Measurements from ENCODE around the gene MIX23. TPM values are rescaled to one million over a fixed set of nuclear protein-coding genes. Genes with fewer than 3 reads are reported as not detected.

Gene MIX23
- polyA plus RNA-seq, 1 of the 3 experiments (the other 2 are of a cell fraction), result 11.2 TPM

DNA sequence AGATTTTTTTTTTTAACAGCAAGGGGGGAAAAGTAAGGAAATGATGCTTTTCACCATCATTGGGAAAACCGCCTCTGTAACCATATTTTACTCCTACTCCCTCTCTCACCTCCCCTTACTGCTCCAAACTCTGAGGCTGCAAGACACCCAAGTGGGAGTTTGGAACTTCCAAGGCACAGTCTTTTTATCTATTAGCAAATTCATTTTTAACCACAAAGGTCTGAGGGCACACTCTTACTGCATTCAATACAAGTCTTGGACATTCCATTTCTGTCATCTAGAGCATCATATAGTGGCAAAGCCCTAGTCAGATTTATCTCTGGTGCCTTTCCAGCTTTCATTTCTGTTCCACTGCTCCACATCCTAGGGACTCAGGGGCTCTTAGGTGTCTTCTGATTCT lies 14.2 kb upstream of the MIX23 start (continued):
- TF ChIP-seq TEAD4 (IDR thresholded peaks at IDR 0.05; ENCODE audit: borderline replicate concordance, insufficient read depth) (no peak), RFX5 (IDR thresholded peaks at IDR 0.05; ENCODE audit: low read length) (no peak), MEF2A (IDR thresholded peaks at IDR 0.05; ENCODE audit: borderline replicate concordance, low read depth) (no peak)
- TF ChIP-seq, protein P1, sequence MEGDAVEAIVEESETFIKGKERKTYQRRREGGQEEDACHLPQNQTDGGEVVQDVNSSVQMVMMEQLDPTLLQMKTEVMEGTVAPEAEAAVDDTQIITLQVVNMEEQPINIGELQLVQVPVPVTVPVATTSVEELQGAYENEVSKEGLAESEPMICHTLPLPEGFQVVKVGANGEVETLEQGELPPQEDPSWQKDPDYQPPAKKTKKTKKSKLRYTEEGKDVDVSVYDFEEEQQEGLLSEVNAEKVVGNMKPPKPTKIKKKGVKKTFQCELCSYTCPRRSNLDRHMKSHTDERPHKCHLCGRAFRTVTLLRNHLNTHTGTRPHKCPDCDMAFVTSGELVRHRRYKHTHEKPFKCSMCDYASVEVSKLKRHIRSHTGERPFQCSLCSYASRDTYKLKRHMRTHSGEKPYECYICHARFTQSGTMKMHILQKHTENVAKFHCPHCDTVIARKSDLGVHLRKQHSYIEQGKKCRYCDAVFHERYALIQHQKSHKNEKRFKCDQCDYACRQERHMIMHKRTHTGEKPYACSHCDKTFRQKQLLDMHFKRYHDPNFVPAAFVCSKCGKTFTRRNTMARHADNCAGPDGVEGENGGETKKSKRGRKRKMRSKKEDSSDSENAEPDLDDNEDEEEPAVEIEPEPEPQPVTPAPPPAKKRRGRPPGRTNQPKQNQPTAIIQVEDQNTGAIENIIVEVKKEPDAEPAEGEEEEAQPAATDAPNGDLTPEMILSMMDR (IDR thresholded peaks at IDR 0.05), result no peak

DNA sequence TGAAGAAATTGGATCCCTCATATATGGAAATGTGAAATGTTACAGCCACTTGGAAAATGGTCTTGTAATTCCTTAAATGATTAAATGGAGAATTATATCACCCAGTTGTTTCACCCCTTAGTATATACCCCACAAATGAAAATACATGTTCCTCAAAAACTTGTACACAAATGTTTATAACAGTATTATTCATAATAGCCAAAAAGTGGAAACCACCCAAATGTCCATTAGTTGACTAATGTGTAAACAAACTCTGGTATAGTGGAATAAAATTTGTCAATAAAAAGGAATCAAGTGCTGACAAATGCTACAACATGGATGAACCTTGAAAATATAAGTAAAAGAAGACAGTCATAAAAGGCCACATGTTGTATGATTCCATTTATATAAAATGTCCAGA lies 13.5 kb upstream of the MIX23 start:
- Histone ChIP-seq H3K4me1 (ENCODE audit: control insufficient read depth in 1 of 2, insufficient read depth in 2 of 2, low read depth in 1 of 2, low read length in 1 of 2) (peaks cover 2 to 19% of the 10 kb centered on the region in 2 experiments; a peak in 3 of 4 replicates), H3K79me2 (ENCODE audit: insufficient read depth) (no peaks in the 10 kb centered on the region), H3K36me3 (replicated peaks in 1 of 2; ENCODE audit: control insufficient read depth in 1 of 2, insufficient read depth in 2 of 2, low read length in 1 of 2) (no peaks in the 10 kb centered on the region), H3K9me3 (no peaks in the 10 kb centered on the region), H3K27ac (ENCODE audit: low read depth in 2 of 2, low read length in 1 of 2) (no peak overlapping the region), H4K20me1 (ENCODE audit: insufficient read depth) (no peaks in the 10 kb centered on the region), H3K27me3 (ENCODE audit: insufficient read depth) (no peaks in the 10 kb centered on the region), H3K4me3 (ENCODE audit: low read depth in 2 of 2, low read length in 1 of 2) (no peak overlapping the region), H3F3A (replicated peaks; ENCODE audit: insufficient read depth) (no peaks in the 10 kb centered on the region), H3K4me2 (no peak overlapping the region), H2AFZ (ENCODE audit: low read depth) (no peak overlapping the region), H3K9ac (no peak overlapping the region), H3K9me2 (no peaks in the 10 kb centered on the region)
- TF ChIP-seq EZH2phosphoT487 (IDR thresholded peaks at IDR 0.05; ENCODE audit: borderline replicate concordance, low read depth) (no peak), RCOR1 (IDR thresholded peaks at IDR 0.05; ENCODE audit: low read length) (no peak), YY1 (IDR thresholded peaks at IDR 0.05; ENCODE audit: low read depth) (no peak), GABPA (IDR thresholded peaks at IDR 0.05; ENCODE audit: low read depth) (no peak), RFX5 (IDR thresholded peaks at IDR 0.05; ENCODE audit: low read length) (no peak), FOXJ3 (CRISPR knock-in tag; IDR thresholded peaks at IDR 0.05) (no peak)
- TF ChIP-seq, protein P2, sequence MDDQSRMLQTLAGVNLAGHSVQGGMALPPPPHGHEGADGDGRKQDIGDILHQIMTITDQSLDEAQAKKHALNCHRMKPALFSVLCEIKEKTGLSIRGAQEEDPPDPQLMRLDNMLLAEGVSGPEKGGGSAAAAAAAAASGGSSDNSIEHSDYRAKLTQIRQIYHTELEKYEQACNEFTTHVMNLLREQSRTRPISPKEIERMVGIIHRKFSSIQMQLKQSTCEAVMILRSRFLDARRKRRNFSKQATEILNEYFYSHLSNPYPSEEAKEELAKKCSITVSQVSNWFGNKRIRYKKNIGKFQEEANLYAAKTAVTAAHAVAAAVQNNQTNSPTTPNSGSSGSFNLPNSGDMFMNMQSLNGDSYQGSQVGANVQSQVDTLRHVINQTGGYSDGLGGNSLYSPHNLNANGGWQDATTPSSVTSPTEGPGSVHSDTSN (IDR thresholded peaks at IDR 0.05), result no peak
- TF ChIP-seq, protein P3, sequence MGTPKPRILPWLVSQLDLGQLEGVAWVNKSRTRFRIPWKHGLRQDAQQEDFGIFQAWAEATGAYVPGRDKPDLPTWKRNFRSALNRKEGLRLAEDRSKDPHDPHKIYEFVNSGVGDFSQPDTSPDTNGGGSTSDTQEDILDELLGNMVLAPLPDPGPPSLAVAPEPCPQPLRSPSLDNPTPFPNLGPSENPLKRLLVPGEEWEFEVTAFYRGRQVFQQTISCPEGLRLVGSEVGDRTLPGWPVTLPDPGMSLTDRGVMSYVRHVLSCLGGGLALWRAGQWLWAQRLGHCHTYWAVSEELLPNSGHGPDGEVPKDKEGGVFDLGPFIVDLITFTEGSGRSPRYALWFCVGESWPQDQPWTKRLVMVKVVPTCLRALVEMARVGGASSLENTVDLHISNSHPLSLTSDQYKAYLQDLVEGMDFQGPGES (IDR thresholded peaks at IDR 0.05; ENCODE audit: low read depth, low read length), result no peak
- TF ChIP-seq, protein P4, sequence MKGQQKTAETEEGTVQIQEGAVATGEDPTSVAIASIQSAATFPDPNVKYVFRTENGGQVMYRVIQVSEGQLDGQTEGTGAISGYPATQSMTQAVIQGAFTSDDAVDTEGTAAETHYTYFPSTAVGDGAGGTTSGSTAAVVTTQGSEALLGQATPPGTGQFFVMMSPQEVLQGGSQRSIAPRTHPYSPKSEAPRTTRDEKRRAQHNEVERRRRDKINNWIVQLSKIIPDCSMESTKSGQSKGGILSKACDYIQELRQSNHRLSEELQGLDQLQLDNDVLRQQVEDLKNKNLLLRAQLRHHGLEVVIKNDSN (IDR thresholded peaks at IDR 0.05; ENCODE audit: borderline replicate concordance, low read depth), result no peak
- POLR2A ChIA-PET, result no interaction called here
- DNase-seq, result no peak
- CTCF ChIA-PET, result interaction anchor here (1.3 kb wide), 1 partner anchor 283 kb away, joined by 6 read pairs; no protein-coding TSS in a partner anchor

Data from SK-N-SH (cell line).